Heart left ventricle (tissue), 13 donors: ENCODE measurements around the gene ARL8B.

ENCODE experiments used
- POLR2A ChIP-seq, 2 donors: fragments of 450-650 bp; IDR thresholded peaks; one replicate each; pipeline ENCODE4 v1.6.1; 2017; ENCODE audit warnings: antibody characterized with exemption in 2 of 2, mild to moderate bottlenecking in 2 of 2, moderate library complexity in 2 of 2
- TF ChIP-seq, protein P1 (sequence below), 12 donors: fragments of 200-600 bp; sonication (generic) in 4 of 12; IDR thresholded peaks; one replicate each; pipeline versions ENCODE4 v1.5.0 to v1.8.0; 2018 to 2022; ENCODE audit warnings: antibody characterized with exemption in 12 of 12, mild to moderate bottlenecking in 5 of 12
- donor health status: ischemic (EF 13 %, LVEDD 7.1; RV severe dilation, severe dysfunction).
- donor health status: DM: no; HTN: yes; CAD: no.
- donor health status: DM: no; HTN: no; CAD: no.
- donor health status: ischemic (EF 25% LVEDD 6.9; RV normal size, moderate dysfunction).
- donor health status: ischemic (EF 25% LVEDD 5.7; RV mildly dilated, moderate dysfunction).
- donor health status: ischemic (EF 35%, LVEDD 5.7; RV mildly dilated, moderate dysfunction).
- donor health status: nonischemic (EF 11% LVEDD 7.7; RV severe dilation, severe dysfunction).
- donor health status: DM: yes; HTN: yes; CAD: no.
- donor health status: PGD.
- donor health status: ischemic (EF 29% LVEDD 5.4; RV normal size, mild dysfunction).
- donor health status: nonischemic (EF 23%, LVEDD 6.1; RV moderate dilation, normal function).

DNA sequence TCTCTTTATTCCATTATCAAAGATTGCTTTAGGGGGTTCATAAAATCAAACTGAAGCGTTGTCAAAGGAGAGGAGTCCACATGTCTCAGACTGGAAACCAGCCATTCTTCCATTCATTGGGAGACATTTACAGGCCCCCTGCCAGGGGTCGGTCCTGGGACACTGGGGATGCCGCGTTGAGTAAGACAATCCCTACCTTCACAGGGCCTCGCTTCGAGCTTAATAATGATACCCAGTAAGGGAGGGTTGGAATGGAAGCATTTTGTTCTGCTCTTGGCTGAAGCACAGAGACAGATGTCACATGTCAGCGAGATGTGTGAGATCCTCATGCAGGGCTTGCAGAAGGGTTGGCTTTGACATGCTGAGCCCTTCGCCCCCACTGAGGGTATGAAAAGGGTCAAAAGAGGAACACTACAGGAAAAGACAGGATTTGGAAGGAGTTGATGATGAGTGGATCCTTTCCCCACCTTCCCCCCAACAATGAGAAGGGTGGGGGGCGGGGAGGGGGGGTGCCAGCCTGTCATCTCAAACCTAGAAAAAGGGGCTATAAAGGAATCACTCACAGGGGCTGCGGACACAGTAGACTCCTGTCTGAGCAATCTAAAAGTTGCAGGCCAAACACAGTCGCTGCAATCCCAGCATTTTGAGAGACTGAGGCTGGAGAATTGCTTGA is 25.6 kb upstream of the ARL8B start:
- no peak for TF ChIP-seq POLR2A (IDR thresholded peaks at IDR 0.05)
- TF ChIP-seq, protein P1, sequence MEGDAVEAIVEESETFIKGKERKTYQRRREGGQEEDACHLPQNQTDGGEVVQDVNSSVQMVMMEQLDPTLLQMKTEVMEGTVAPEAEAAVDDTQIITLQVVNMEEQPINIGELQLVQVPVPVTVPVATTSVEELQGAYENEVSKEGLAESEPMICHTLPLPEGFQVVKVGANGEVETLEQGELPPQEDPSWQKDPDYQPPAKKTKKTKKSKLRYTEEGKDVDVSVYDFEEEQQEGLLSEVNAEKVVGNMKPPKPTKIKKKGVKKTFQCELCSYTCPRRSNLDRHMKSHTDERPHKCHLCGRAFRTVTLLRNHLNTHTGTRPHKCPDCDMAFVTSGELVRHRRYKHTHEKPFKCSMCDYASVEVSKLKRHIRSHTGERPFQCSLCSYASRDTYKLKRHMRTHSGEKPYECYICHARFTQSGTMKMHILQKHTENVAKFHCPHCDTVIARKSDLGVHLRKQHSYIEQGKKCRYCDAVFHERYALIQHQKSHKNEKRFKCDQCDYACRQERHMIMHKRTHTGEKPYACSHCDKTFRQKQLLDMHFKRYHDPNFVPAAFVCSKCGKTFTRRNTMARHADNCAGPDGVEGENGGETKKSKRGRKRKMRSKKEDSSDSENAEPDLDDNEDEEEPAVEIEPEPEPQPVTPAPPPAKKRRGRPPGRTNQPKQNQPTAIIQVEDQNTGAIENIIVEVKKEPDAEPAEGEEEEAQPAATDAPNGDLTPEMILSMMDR (IDR thresholded peaks at IDR 0.05), result peak in 1 of 12 donors; percentile 3
